ENCODE measurements around the gene NR1I2. TPM values are rescaled to one million over a fixed set of nuclear protein-coding genes. Genes with fewer than 3 reads are reported as not detected.

Gene NR1I2
- total and polyA plus RNA-seq, 2 donors (not counting 3 experiments of a cell fraction or from before 2014, with no cell fraction given), result 0.03 TPM; not detected in 1

DNA sequence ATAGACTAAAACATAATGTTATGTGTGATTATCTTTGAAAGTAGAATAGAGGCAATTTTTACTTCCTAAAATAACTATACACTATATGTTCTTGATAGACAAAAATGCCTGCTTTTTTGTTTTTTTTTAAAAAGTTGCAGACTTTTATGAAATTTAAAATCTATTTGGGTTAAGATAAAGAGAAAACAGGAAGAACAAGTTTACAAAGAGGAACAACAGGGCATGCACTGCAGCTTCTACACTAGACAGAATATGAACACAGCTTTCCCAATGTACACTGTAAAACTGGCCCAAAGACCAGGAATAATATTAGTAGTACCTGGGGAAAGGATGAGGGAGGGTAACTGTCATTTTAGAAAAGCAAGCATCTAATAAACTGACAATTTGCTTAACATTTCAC, 53.7 kb downstream of the NR1I2 start:
- Histone ChIP-seq H3K9ac (replicated peaks; ENCODE audit: extremely low read depth, insufficient read depth, low read length) (no peak overlapping the region), H4K20me1 (replicated peaks; ENCODE audit: control insufficient read depth, extremely low read depth, insufficient read depth, low read length) (peaks cover 2% of the 10 kb centered on the region), H3K4me3 (replicated peaks in 1 of 3; ENCODE audit: insufficient read depth in 1 of 3, low read depth in 1 of 3, low read length in 3 of 3) (no peak overlapping the region), H3K36me3 (ENCODE audit: control insufficient read depth in 2 of 2, extremely low read depth in 1 of 2, insufficient read depth in 2 of 2, low read length in 2 of 2) (no peaks in the 10 kb centered on the region), H3K9me1 (replicated peaks; ENCODE audit: control insufficient read depth, extremely low read depth, insufficient read depth, low read length) (no peaks in the 10 kb centered on the region), H3K4me2 (ENCODE audit: insufficient read depth, low read length) (no peak overlapping the region), H3K4me1 (ENCODE audit: control insufficient read depth, extremely low read depth, insufficient read depth, low read length) (no peaks in the 10 kb centered on the region), H3K79me2 (ENCODE audit: control insufficient read depth, insufficient read depth, low read length) (no peaks in the 10 kb centered on the region), H3K9me3 (replicated peaks; ENCODE audit: control insufficient read depth, insufficient read depth, low read length) (no peaks in the 10 kb centered on the region), H3K27ac (ENCODE audit: insufficient read depth, low read depth, low read length) (no peak overlapping the region), H2AFZ (ENCODE audit: low read depth, low read length) (no peak overlapping the region), H3K27me3 (ENCODE audit: control insufficient read depth in 2 of 2, insufficient read depth in 2 of 2, low read length in 2 of 2) (no peaks in the 10 kb centered on the region)
- no TSS peak for BruUV-seq (replicated peaks)
- POLR2A ChIA-PET, result no interaction called here
- no peak for FAIRE-seq
- intact Hi-C loops (cut with micrococcal nuclease) (no loop called here), dilution Hi-C loops (cut with MboI; ENCODE audit: extremely low pct_ligation_motif_present, low sequenced_read_pairs) (no loop called here)
- TF ChIP-seq FOS (IDR thresholded peaks at IDR 0.05; ENCODE audit: borderline replicate concordance, insufficient read depth, low read length), result no peak
- no peak for TF ChIP-seq POLR2A (IDR thresholded peaks at IDR 0.05; ENCODE audit: low read depth, low read length)
- no peak for TF ChIP-seq GATA2 (IDR thresholded peaks at IDR 0.05; ENCODE audit: insufficient read depth, insufficient read length, low read depth, low read length)
- TF ChIP-seq, protein P1, sequence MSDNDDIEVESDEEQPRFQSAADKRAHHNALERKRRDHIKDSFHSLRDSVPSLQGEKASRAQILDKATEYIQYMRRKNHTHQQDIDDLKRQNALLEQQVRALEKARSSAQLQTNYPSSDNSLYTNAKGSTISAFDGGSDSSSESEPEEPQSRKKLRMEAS (IDR thresholded peaks at IDR 0.05; ENCODE audit: insufficient read depth, insufficient read length), result no peak
- TF ChIP-seq JUN (IDR thresholded peaks at IDR 0.05; ENCODE audit: borderline replicate concordance, insufficient read depth, insufficient read length, low read depth), result no peak
- TF ChIP-seq EZH2 (IDR thresholded peaks at IDR 0.05; ENCODE audit: borderline replicate concordance, low read depth, low read length, severe bottlenecking), result no peak
- TF ChIP-seq MYC (IDR thresholded peaks at IDR 0.05; ENCODE audit: low read depth, low read length), result no peak
- TF ChIP-seq POLR2AphosphoS5 (IDR thresholded peaks at IDR 0.05; ENCODE audit: insufficient read depth, low read depth, low read length), result no peak
- TF ChIP-seq, protein P2, sequence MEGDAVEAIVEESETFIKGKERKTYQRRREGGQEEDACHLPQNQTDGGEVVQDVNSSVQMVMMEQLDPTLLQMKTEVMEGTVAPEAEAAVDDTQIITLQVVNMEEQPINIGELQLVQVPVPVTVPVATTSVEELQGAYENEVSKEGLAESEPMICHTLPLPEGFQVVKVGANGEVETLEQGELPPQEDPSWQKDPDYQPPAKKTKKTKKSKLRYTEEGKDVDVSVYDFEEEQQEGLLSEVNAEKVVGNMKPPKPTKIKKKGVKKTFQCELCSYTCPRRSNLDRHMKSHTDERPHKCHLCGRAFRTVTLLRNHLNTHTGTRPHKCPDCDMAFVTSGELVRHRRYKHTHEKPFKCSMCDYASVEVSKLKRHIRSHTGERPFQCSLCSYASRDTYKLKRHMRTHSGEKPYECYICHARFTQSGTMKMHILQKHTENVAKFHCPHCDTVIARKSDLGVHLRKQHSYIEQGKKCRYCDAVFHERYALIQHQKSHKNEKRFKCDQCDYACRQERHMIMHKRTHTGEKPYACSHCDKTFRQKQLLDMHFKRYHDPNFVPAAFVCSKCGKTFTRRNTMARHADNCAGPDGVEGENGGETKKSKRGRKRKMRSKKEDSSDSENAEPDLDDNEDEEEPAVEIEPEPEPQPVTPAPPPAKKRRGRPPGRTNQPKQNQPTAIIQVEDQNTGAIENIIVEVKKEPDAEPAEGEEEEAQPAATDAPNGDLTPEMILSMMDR (IDR thresholded peaks at IDR 0.05; ENCODE audit: extremely low read depth in 1 of 2, insufficient read depth in 1 of 2, low read depth in 1 of 2, low read length in 2 of 2), result no peak
- CTCF ChIA-PET, result no interaction called here
- DNase-seq (ENCODE audit: low read depth, low spot score), result no peak
